ENCODE data around the gene GPM6B. TPM values are rescaled to one million over a fixed set of nuclear protein-coding genes. Genes with fewer than 3 reads are reported as not detected.

The GPM6B gene
- total and polyA plus RNA-seq, 2 of the 4 experiments (the other 2 are of a cell fraction): 4.2 to 5.9 TPM

- ChIA-PET CTCF (no interaction called here), POLR2A (ENCODE audit: unreplicated experiment) (interaction anchor here (0.7 kb wide), 1 partner anchor 112 kb away, joined by 3 read pairs; no protein-coding TSS in a partner anchor)
- Histone ChIP-seq H2BK20ac (ENCODE audit: low read depth, low read length) (no peak overlapping the region), H3K18ac (ENCODE audit: low read depth, low read length) (no peak overlapping the region), H2BK15ac (ENCODE audit: low read depth, low read length) (no peak overlapping the region), H4K20me1 (ENCODE audit: insufficient read depth, low read length) (no peaks in the 10 kb centered on the region), H4K91ac (ENCODE audit: insufficient read depth, low read depth, low read length) (no peak overlapping the region), H3K9ac (ENCODE audit: low read depth, low read length) (no peak overlapping the region), H4K5ac (ENCODE audit: low read depth, low read length) (no peak overlapping the region), H3K4me1 (ENCODE audit: control insufficient read depth, insufficient read depth, low read length) (no peaks in the 10 kb centered on the region), H4K8ac (ENCODE audit: low read depth in 2 of 2, low read length in 2 of 2) (no peak overlapping the region), H3K4me2 (ENCODE audit: low read depth, low read length) (no peak overlapping the region), H2AK5ac (ENCODE audit: low read depth, low read length) (no peak overlapping the region), H3K14ac (replicated peaks; ENCODE audit: low read depth, low read length) (no peak overlapping the region), H3K36me3 (ENCODE audit: control insufficient read depth, insufficient read depth, low read length) (no peaks in the 10 kb centered on the region), H3K23ac (ENCODE audit: low read depth, low read length) (no peak overlapping the region), H2AFZ (replicated peaks; ENCODE audit: low read length, poor library complexity) (no peak overlapping the region), H3K9me1 (ENCODE audit: insufficient read depth, low read length) (no peaks in the 10 kb centered on the region), H2BK120ac (ENCODE audit: low read depth, low read length) (no peak overlapping the region), H2AK9ac (replicated peaks; ENCODE audit: low read depth, low read length, poor library complexity) (no peak overlapping the region), H3K4ac (ENCODE audit: low read depth, low read length) (no peak overlapping the region), H2BK5ac (ENCODE audit: low read depth, low read length, poor library complexity, severe bottlenecking) (no peak overlapping the region), H3K27ac (ENCODE audit: insufficient read depth, low read length) (no peak overlapping the region), H3K4me3 (ENCODE audit: insufficient read depth, low read depth, low read length) (no peak overlapping the region), H3K56ac (ENCODE audit: extremely low read depth, insufficient read depth, low read length) (no peak overlapping the region), H3K79me1 (ENCODE audit: low read depth in 1 of 2, low read length in 2 of 2) (no peaks in the 10 kb centered on the region), H3K27me3 (ENCODE audit: control insufficient read depth, insufficient read depth, low read length) (peaks cover 20% of the 10 kb centered on the region), H3K9me3 (ENCODE audit: control insufficient read depth, insufficient read depth, low read length) (no peaks in the 10 kb centered on the region; the same call in 1 of the 2 replicates)
- no peak for TF ChIP-seq NFE2L2 (IDR thresholded peaks at IDR 0.05; ENCODE audit: low read depth, low read length)
- TF ChIP-seq CEBPB (IDR thresholded peaks at IDR 0.05; ENCODE audit: low read depth, low read length): no peak
- no peak for TF ChIP-seq USF2 (IDR thresholded peaks at IDR 0.05; ENCODE audit: low read depth, low read length)
- TF ChIP-seq RFX5 (IDR thresholded peaks at IDR 0.05; ENCODE audit: low read depth, low read length): no peak
- no peak for TF ChIP-seq ELK1 (IDR thresholded peaks at IDR 0.05; ENCODE audit: borderline replicate concordance, low read depth, low read length)
- in situ Hi-C loops (cut with MboI; ENCODE audit: low sequenced_read_pairs) (no loop called here), dilution Hi-C loops (cut with HindIII; ENCODE audit: low sequenced_read_pairs, unreplicated experiment) (no loop called here), intact Hi-C loops (cut with micrococcal nuclease) (no loop called here)
- BruUV-seq (replicated peaks): no TSS peak
- DNase-seq: no peak
- no peak for ATAC-seq (ENCODE audit: low read depth)
- no CpG with 5 or more reads among the region's 4 CpGs for WGBS, 2 experiments (ENCODE audit: extremely low coverage in 2 of 2, insufficient read length in 1 of 2)
Observed at GRCh38 chrX:13797512-13797911, 19.4 kb downstream of the GPM6B start.

Data from IMR-90 (cell line).